NT2/D1 (cell line): Measurements from ENCODE around the gene SMIM36.

Experiments
- YY1 ChIP-seq: IDR thresholded peaks from 2 replicates; pipeline ENCODE4 v1.6.1; 2011; ENCODE audit not compliant: insufficient read length, insufficient read depth
- ZNF274 ChIP-seq: IDR thresholded peaks from 2 replicates; pipeline ENCODE4 v1.6.1; 2011; ENCODE audit warnings: mild to moderate bottlenecking, low read depth, low read length

DNA sequence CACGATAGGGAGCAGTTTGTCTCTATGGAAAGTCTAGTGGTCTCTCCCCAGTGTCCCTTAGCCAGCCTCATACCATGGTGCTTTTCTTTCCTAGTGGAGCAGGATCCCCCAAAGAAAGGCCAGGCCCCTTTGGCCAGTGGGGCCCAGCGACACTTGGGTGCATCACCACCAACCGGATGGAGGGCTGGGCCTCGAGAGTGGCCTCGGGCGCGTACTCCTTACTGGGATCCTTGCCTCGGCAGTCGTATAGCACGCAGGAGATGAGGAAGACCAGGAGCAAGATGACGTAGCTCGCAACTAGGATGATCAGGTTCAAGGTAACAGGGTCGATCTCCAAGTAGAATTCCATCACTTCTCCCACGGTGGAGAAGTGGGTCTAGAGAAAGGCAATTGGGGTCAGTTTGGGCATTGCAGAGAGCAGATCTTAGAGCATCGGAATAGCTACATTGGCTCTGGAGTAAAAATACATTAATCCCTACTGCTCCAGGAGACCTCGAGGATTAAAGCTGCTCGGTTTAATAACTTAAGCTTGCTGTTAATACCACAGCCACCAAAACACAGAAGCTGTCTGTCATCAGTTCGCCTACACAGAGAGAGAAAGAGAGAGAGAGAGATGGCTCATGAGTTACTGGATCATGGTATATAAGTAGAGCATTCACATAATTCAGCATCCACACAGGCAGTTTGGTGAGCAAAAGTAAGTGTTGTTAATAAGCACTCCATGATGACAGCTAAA, at the start of gene SMIM36:
- TF ChIP-seq YY1 (no peak), ZNF274 (no peak)
